Measurements from ENCODE around the gene ERCC4.
A peak's percentile ranks its signal among the peaks of the same experiment; 100 is the strongest.
"Not testable (repeated sequence)": the region's sequence is repeated elsewhere in the genome, so short reads cannot be mapped to it uniquely, and the experiment has no call there.

Gene ERCC4

DNA sequence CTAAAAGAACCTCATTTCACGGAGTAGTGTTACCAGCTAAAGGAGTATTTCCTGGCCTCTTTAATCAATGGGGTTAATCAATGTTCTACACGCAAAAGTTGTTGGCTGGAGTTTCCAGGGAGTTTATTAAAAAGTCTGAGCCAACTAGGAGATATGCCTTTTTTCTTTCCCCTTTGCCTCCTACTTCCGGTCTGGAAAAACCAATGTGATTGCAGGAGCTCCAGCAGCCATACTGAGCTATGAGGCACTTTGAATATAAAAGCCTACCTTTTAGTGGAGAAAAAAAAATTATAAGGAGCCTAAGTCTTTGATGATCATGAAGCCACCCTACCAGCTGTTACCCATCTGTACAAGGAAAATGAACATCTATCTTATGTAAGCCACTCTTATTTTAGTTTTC, 17.9 kb upstream of the ERCC4 start:
- TF ChIP-seq, protein P1, sequence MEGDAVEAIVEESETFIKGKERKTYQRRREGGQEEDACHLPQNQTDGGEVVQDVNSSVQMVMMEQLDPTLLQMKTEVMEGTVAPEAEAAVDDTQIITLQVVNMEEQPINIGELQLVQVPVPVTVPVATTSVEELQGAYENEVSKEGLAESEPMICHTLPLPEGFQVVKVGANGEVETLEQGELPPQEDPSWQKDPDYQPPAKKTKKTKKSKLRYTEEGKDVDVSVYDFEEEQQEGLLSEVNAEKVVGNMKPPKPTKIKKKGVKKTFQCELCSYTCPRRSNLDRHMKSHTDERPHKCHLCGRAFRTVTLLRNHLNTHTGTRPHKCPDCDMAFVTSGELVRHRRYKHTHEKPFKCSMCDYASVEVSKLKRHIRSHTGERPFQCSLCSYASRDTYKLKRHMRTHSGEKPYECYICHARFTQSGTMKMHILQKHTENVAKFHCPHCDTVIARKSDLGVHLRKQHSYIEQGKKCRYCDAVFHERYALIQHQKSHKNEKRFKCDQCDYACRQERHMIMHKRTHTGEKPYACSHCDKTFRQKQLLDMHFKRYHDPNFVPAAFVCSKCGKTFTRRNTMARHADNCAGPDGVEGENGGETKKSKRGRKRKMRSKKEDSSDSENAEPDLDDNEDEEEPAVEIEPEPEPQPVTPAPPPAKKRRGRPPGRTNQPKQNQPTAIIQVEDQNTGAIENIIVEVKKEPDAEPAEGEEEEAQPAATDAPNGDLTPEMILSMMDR (IDR thresholded peaks at IDR 0.05; ENCODE audit: low read depth, low read length): no peak
- DNase-seq (ENCODE audit: low read depth, low spot score): no peak
- H3K4me3 ChIP-seq (ENCODE audit: low read depth, low read length): no peak overlapping the region
- in situ Hi-C loops (cut with HindIII; ENCODE audit: low sequenced_read_pairs): no loop called here

DNA sequence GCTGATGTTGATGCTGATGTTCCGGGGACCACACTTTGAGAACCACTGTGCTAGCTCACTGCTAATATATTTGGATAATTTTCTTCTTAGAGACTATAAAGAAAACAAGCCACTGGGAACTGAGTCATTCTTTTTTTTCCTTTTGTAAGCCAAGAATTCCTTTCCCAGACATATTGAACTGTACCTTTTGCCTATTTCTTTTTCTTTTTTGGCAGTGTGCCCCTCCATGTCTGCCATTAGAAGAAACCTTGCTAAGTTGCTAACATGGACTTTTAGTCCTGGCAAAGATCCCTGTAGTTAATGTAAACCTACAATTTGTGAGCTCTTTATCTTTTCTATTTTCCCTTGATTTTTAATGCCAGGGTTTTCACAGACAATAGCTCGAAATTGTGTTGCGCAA, 17.3 kb upstream of the ERCC4 start:
- H3K4me3 ChIP-seq (ENCODE audit: low read depth, low read length): no peak overlapping the region
- in situ Hi-C loops (cut with HindIII; ENCODE audit: low sequenced_read_pairs): no loop called here
- peak; percentile 66 for DNase-seq (ENCODE audit: low read depth, low spot score)
- TF ChIP-seq, protein P1 (IDR thresholded peaks at IDR 0.05; ENCODE audit: low read depth, low read length): no peak

DNA sequence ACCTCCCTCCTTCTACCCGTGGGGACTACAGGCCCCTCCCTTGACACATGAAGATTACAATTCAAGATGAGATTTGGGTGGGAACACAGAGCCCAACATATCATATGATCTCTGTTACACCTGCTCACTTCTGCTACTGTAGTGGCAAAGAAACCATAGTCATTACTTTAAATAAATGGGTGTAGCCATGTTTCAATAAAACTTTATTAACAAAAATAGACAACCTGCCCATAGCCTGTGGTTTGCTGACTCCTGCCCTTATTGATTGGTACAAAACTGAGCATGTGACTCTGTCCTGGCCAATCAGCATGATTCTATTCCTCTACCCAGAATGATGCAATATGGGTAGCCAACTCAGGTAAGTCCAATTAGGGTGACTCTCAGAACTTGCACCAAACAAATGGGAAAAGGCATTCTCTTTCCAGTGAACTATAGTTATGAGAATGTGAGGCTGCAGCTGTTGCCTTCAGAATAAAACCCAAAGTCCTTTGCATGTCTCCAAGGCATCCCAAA, 15.7 kb upstream of the ERCC4 start:
- in situ Hi-C loops (cut with HindIII; ENCODE audit: low sequenced_read_pairs): no loop called here
- no peak overlapping the region for H3K4me3 ChIP-seq (ENCODE audit: low read depth, low read length)
- TF ChIP-seq, protein P1 (IDR thresholded peaks at IDR 0.05; ENCODE audit: low read depth, low read length): no peak
- DNase-seq (ENCODE audit: low read depth, low spot score): no peak

DNA sequence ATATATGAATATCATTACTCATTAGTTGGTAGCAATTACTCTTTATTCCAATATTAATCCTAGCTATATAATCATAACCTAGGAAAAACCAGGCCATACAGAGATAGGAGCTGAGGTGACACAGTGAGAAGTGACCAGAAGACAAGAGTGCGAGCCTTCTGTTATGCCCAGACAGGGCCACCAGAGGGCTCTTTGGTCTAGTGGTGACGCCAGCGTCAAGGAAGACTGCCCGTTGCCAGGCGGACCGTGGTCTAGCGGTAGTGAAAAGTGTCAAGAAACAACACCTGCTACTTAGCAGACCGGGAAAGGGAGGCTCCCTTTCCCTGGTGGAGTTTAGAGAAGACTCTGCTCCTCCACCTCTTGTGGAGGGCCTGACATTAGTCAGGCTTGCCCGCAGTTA, 15.1 kb upstream of the ERCC4 start:
- H3K4me3 ChIP-seq (ENCODE audit: low read depth, low read length); DNase-seq (ENCODE audit: low read depth, low spot score); in situ Hi-C loops (cut with HindIII; ENCODE audit: low sequenced_read_pairs): not testable (repeated sequence)
- TF ChIP-seq, protein P1 (IDR thresholded peaks at IDR 0.05; ENCODE audit: low read depth, low read length): peak; percentile 47

GRCh38 chr16:13906168-13907089, 13.5 kb upstream of the ERCC4 start:
- H3K4me3 ChIP-seq (ENCODE audit: low read depth, low read length): no peak overlapping the region
- TF ChIP-seq, protein P1 (IDR thresholded peaks at IDR 0.05; ENCODE audit: low read depth, low read length): no peak
- in situ Hi-C loops (cut with HindIII; ENCODE audit: low sequenced_read_pairs): no loop called here
- no peak for DNase-seq (ENCODE audit: low read depth, low spot score)

DNA sequence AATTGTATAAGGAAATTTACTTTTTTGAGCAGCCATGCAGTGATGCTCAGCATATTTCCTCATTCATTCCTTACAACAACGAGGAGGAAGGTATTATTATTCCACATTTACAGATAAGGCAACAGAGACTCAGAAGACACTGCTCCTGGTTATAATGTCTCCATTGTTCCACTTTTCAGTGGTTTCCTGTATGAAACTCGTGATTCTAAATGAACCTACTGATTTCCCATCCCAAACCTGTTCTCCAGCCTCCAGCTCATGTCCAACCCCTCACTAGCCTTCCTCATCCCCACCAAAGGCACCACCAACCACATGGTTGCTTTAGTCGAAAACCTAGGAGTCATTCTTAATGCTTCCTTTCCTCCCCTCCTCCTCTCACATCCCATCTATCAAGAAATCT, 12.5 kb upstream of the ERCC4 start:
- no peak for DNase-seq (ENCODE audit: low read depth, low spot score)
- in situ Hi-C loops (cut with HindIII; ENCODE audit: low sequenced_read_pairs): no loop called here
- TF ChIP-seq, protein P1 (IDR thresholded peaks at IDR 0.05; ENCODE audit: low read depth, low read length): no peak
- H3K4me3 ChIP-seq (ENCODE audit: low read depth, low read length): no peak overlapping the region
